ENCODE results near the gene PSMB7. TPM values are rescaled to one million over a fixed set of nuclear protein-coding genes. Genes with fewer than 3 reads are reported as not detected.

Gene PSMB7
- total and polyA plus RNA-seq, 2 of the 8 experiments (the other 6 are each of a cell fraction or from before 2014, with no cell fraction given), result 222 to 357 TPM

DNA sequence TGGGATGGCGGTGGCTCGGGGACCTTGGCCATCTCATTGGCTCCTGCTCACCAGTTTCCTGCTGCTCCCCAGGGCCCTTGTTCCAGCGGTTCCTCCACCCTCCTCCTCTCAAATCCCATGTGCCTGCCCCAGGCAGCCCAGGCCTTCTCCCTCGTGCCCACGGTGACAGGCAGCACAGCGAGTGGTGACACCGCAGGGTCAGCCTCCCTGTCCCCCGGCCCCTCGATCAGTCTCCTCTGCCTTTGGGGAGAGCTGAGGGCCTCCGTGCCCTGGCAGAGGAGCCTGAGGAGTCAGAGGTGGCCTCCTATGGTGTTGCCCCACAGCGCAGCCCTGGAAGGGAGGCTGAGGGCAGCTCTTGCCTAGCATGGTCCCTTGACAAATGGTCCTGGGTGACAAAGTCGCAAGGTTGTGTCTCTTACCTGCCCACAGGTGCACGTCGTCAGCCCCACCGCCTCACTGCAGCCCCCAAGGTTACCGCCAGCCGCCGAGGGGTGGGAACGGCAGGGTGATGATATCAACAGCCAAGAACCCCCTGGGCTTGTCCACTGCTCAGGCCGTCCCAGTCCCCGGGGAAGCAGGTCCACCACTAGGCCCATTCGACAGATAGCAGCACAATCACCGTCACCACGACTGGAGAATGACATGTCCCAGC, 107.7 kb downstream of the PSMB7 start:
- ChIA-PET CTCF (ENCODE audit: partially characterized antibody) (interaction anchor here (0.6 to 2.5 kb wide), 3 partner anchors 9 to 80 kb away, joined by 3 to 9 read pairs (median 3); no protein-coding TSS in a partner anchor), POLR2A (ENCODE audit: partially characterized antibody) (no interaction called here)
- Histone ChIP-seq H3K14ac (ENCODE audit: insufficient read length) (no peak overlapping the region), H3K27ac (ENCODE audit: low read depth, low read length) (no peak overlapping the region), H3K4ac (replicated peaks; ENCODE audit: insufficient read length, low read depth, low read length) (no peak overlapping the region), H2AK5ac (ENCODE audit: low read depth, low read length) (no peak overlapping the region), H3K56ac (replicated peaks; ENCODE audit: insufficient read length, low read depth, low read length) (no peak overlapping the region), H3K4me3 (ENCODE audit: extremely low read depth in 1 of 4, insufficient read depth in 2 of 4, low read depth in 3 of 4, low read length in 4 of 4) (no peak overlapping the region), H3K9ac (replicated peaks in 1 of 4; ENCODE audit: extremely low read depth in 1 of 4, low read depth in 3 of 4, low read length in 3 of 4) (no peak overlapping the region), H2BK12ac (ENCODE audit: low read depth, low read length) (no peak overlapping the region), H2AFZ (ENCODE audit: low read length) (no peak overlapping the region), H2BK5ac (ENCODE audit: low read depth, low read length) (0 out of 2 replicates have a peak overlapping the region, but pooled peaks have one; percentile 60), H2BK15ac (ENCODE audit: low read length) (no peak overlapping the region), H4K8ac (ENCODE audit: extremely low read depth, insufficient read depth, low read length) (no peak overlapping the region), H4K5ac (ENCODE audit: insufficient read length, low read depth, low read length) (no peak overlapping the region), H3K9me3 (ENCODE audit: insufficient read depth in 2 of 2, low read depth in 1 of 2, low read length in 1 of 2) (no peaks in the 10 kb centered on the region), H3K79me2 (ENCODE audit: control insufficient read depth in 1 of 2, insufficient read depth in 2 of 2, low read length in 2 of 2) (no peaks in the 10 kb centered on the region), H4K20me1 (replicated peaks in 1 of 2; ENCODE audit: control insufficient read depth in 1 of 2, insufficient read depth in 2 of 2, low read length in 2 of 2) (peaks cover 0 to 4% of the 10 kb centered on the region in 2 experiments), H4K91ac (replicated peaks; ENCODE audit: insufficient read length, low read length) (no peak overlapping the region), H2BK20ac (ENCODE audit: low read length) (no peak overlapping the region), H3K27me3 (replicated peaks in 1 of 4; ENCODE audit: control insufficient read depth in 3 of 4, extremely low read depth in 1 of 4, insufficient read depth in 3 of 4, low read length in 3 of 4) (no peaks in the 10 kb centered on the region), H3K18ac (ENCODE audit: extremely low read depth, low read length) (no peak overlapping the region), H3K36me3 (ENCODE audit: control insufficient read depth in 2 of 4, insufficient read depth in 4 of 4, low read length in 3 of 4) (no peaks in the 10 kb centered on the region), H3K79me1 (ENCODE audit: low read depth, low read length) (no peaks in the 10 kb centered on the region; the same call in 1 of the 2 replicates), H3K23ac (ENCODE audit: insufficient read length) (no peak overlapping the region), H3K4me2 (ENCODE audit: insufficient read depth in 1 of 2, low read depth in 2 of 2, low read length in 2 of 2) (no peak overlapping the region), H3K4me1 (replicated peaks in 1 of 4; ENCODE audit: control insufficient read depth in 3 of 4, insufficient read depth in 4 of 4, low read length in 3 of 4) (peaks cover 0 to 9% (median 3%) of the 10 kb centered on the region in 4 experiments; a peak in 3 of 7 replicates), H3K23me2 (ENCODE audit: low read depth, low read length) (no peaks in the 10 kb centered on the region), H2BK120ac (replicated peaks; ENCODE audit: low read depth, low read length) (no peak overlapping the region)
- 88% methylated on average over 24 of the region's 24 CpGs; no CpG with 5 or more reads in 1 of the 2 experiments for WGBS, 2 experiments (ENCODE audit: extremely low coverage in 1 of 2, insufficient coverage in 1 of 2, insufficient read length in 1 of 2, insufficient replicate concordance in 2 of 2, low coverage in 1 of 2, low lambda C conversion rate in 2 of 2, missing lambda C conversion rate in 1 of 2)
- FAIRE-seq, result no peak
- no peak for DNase-seq (ENCODE audit: low read depth in 1 of 2, low spot score in 2 of 2)
- no peak for TF ChIP-seq CEBPB (IDR thresholded peaks at IDR 0.05; ENCODE audit: low read depth, low read length)
- TF ChIP-seq, protein P1, sequence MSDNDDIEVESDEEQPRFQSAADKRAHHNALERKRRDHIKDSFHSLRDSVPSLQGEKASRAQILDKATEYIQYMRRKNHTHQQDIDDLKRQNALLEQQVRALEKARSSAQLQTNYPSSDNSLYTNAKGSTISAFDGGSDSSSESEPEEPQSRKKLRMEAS (IDR thresholded peaks at IDR 0.05), result no peak
- TF ChIP-seq ZNF274 (IDR thresholded peaks at IDR 0.05; ENCODE audit: borderline replicate concordance, extremely low read depth, low read length), result no peak
- TF ChIP-seq KDM1A (IDR thresholded peaks at IDR 0.05; ENCODE audit: borderline replicate concordance, low read length), result no peak
- no peak for TF ChIP-seq GTF2F1 (IDR thresholded peaks at IDR 0.05; ENCODE audit: borderline replicate concordance, low read depth, low read length)
- no peak for TF ChIP-seq PHF8 (conservative IDR thresholded peaks at IDR 0.05; ENCODE audit: low read depth, low read length)
- TF ChIP-seq POLR2A (IDR thresholded peaks at IDR 0.05; ENCODE audit: control extremely low read depth in 1 of 2, low read depth in 2 of 2, low read length in 2 of 2), result no peak
- no peak for TF ChIP-seq KDM4A (IDR thresholded peaks at IDR 0.05; ENCODE audit: low read depth, low read length, severe bottlenecking)
- no peak for TF ChIP-seq SUZ12 (IDR thresholded peaks at IDR 0.05; ENCODE audit: low read length)
- TF ChIP-seq ASH2L (IDR thresholded peaks at IDR 0.05; ENCODE audit: low read length), result no peak
- TF ChIP-seq NANOG (IDR thresholded peaks at IDR 0.05; ENCODE audit: insufficient read depth, low read depth, low read length, poor library complexity, severe bottlenecking), result no peak
- TF ChIP-seq CHD1 (IDR thresholded peaks at IDR 0.05; ENCODE audit: low read depth, low read length), result no peak
- TF ChIP-seq POU5F1 (IDR thresholded peaks at IDR 0.05; ENCODE audit: low read depth, low read length), result no peak
- no peak for TF ChIP-seq POLR2AphosphoS5 (IDR thresholded peaks at IDR 0.05; ENCODE audit: low read depth, low read length)

All from H1 (cell line).